H9 (cell line): ENCODE results near the gene DHDDS. TPM values are rescaled to one million over a fixed set of nuclear protein-coding genes. Genes with fewer than 3 reads are reported as not detected.
A peak's percentile ranks its signal among the peaks of the same experiment; 100 is the strongest.

Experiments used
- DNase-seq: peaks from one replicate; pipeline ENCODE4 v3.0.0-alpha.2; 2017
- H2AFZ ChIP-seq: one replicate; pipeline ENCODE4 v1.6.1; 2013; ENCODE audit warnings: mild to moderate bottlenecking, low read length, control low read depth, moderate library complexity
- H2AK5ac ChIP-seq: 2 replicates; pipeline ENCODE4 v1.6.1; 2013; ENCODE audit warnings: low read length, control low read depth, mixed read lengths; ENCODE audit not compliant: insufficient read length
- H2BK120ac ChIP-seq: one replicate; pipeline ENCODE4 v1.6.1; 2013; ENCODE audit warnings: low read depth, mild to moderate bottlenecking, low read length, control low read depth, inconsistent platforms; ENCODE audit not compliant: poor library complexity, severe bottlenecking
- H2BK12ac ChIP-seq: 2 replicates; pipeline ENCODE4 v1.6.1; 2013; ENCODE audit warnings: low read length, control low read depth, mixed read lengths, low read depth; ENCODE audit not compliant: insufficient read length
- H2BK15ac ChIP-seq: 2 replicates; pipeline ENCODE4 v1.6.1; 2013; ENCODE audit warnings: low read depth, low read length, control low read depth
- H2BK20ac ChIP-seq: one replicate; pipeline ENCODE4 v1.6.1; 2013; ENCODE audit warnings: low read depth, mild to moderate bottlenecking, low read length, control low read depth, inconsistent platforms; ENCODE audit not compliant: poor library complexity, severe bottlenecking
- H2BK5ac ChIP-seq: 2 replicates; pipeline ENCODE4 v1.6.1; 2013; ENCODE audit warnings: low read length, control low read depth, mixed read lengths; ENCODE audit not compliant: insufficient read length
- H3K14ac ChIP-seq: 2 replicates; pipeline ENCODE4 v1.6.1; 2013; ENCODE audit warnings: low read length, control low read depth; ENCODE audit not compliant: insufficient read depth
- H3K18ac ChIP-seq: 2 replicates; pipeline ENCODE4 v1.6.1; 2013; ENCODE audit warnings: low read depth, mild to moderate bottlenecking, mixed read lengths, low read length, control low read depth; ENCODE audit not compliant: insufficient read length
- H3K23ac ChIP-seq: 2 replicates; pipeline ENCODE4 v1.6.1; 2013; ENCODE audit warnings: low read length, control low read depth, mixed read lengths, low read depth; ENCODE audit not compliant: insufficient read length
- H3K23me2 ChIP-seq: 2 replicates; pipeline ENCODE4 v1.6.1; 2013; ENCODE audit warnings: low read depth, mild to moderate bottlenecking, mixed read lengths, low read length, control low read depth; ENCODE audit not compliant: insufficient read length, poor library complexity, severe bottlenecking
- H3K27ac ChIP-seq: 2 replicates; pipeline ENCODE4 v1.5.1; 2013; ENCODE audit warnings: low read length, control low read depth, mixed read lengths, low read depth; ENCODE audit not compliant: insufficient read length
- H3K27me3 ChIP-seq: 2 replicates; pipeline ENCODE4 v1.6.1; 2013; ENCODE audit warnings: low read length, control low read depth, inconsistent platforms; ENCODE audit not compliant: insufficient read depth
- H3K4ac ChIP-seq: 2 replicates; pipeline ENCODE4 v1.6.1; 2013; ENCODE audit warnings: low read depth, mild to moderate bottlenecking, control low read depth, inconsistent platforms, low read length, moderate library complexity
- H3K4me1 ChIP-seq: 2 replicates; pipeline ENCODE4 v1.6.1; 2013; ENCODE audit warnings: low read length, control low read depth, inconsistent platforms; ENCODE audit not compliant: insufficient read depth
- H3K4me2 ChIP-seq: 2 replicates; pipeline ENCODE4 v1.6.1; 2013; ENCODE audit warnings: low read length, control low read depth, mixed read lengths; ENCODE audit not compliant: insufficient read length, insufficient read depth
- H3K56ac ChIP-seq: 2 replicates; pipeline ENCODE4 v1.6.1; 2013; ENCODE audit warnings: low read depth, mild to moderate bottlenecking, mixed read lengths, low read length, control low read depth; ENCODE audit not compliant: insufficient read length
- H3K79me1 ChIP-seq: 2 replicates; pipeline ENCODE4 v1.6.1; 2013; ENCODE audit warnings: low read depth, mild to moderate bottlenecking, moderate library complexity, low read length, control low read depth, inconsistent platforms; ENCODE audit not compliant: insufficient read depth, poor library complexity, severe bottlenecking
- H3K79me2 ChIP-seq: 2 replicates; pipeline ENCODE4 v1.6.1; 2013; ENCODE audit warnings: low read length, control low read depth, inconsistent platforms; ENCODE audit not compliant: insufficient read depth
- H3K9ac ChIP-seq: 2 replicates; pipeline ENCODE4 v1.6.1; 2013; ENCODE audit warnings: low read length, control low read depth, mixed read lengths; ENCODE audit not compliant: insufficient read length; ENCODE audit errors: extremely low read depth
- H3K9me3 ChIP-seq: one replicate; pipeline ENCODE4 v1.6.1; 2013; ENCODE audit warnings: low read depth, low read length, inconsistent platforms; ENCODE audit not compliant: control insufficient read depth
- H3T11ph ChIP-seq: one replicate; pipeline ENCODE4 v1.6.1; 2013; ENCODE audit warnings: mild to moderate bottlenecking, low read length, control low read depth, inconsistent platforms
- H4K20me1 ChIP-seq: one replicate; pipeline ENCODE4 v1.6.1; 2013; ENCODE audit not compliant: control insufficient read depth, insufficient read length, insufficient read depth
- H4K5ac ChIP-seq: 2 replicates; pipeline ENCODE4 v1.6.1; 2013; ENCODE audit warnings: low read depth, mild to moderate bottlenecking, mixed read lengths, low read length, control low read depth; ENCODE audit not compliant: insufficient read length
- H4K8ac ChIP-seq: replicated peaks from 2 replicates; pipeline ENCODE4 v1.6.1; 2013; ENCODE audit warnings: low read length, control low read depth, mixed read lengths, low read depth; ENCODE audit not compliant: insufficient read length
- H4K91ac ChIP-seq: 2 replicates; pipeline ENCODE4 v1.6.1; 2013; ENCODE audit warnings: low read depth, mild to moderate bottlenecking, moderate library complexity, mixed read lengths, low read length, control low read depth; ENCODE audit not compliant: insufficient read length
- H3K27ac Mint-ChIP-seq, 3 experiments: 2 replicates in 2 of 3; 3 replicates in 1 of 3; pipeline ENCODE4 v1.8.0; 2020 to 2021; ENCODE audit warnings: mixed read lengths in 3 of 3, mild to moderate bottlenecking in 1 of 3, moderate library complexity in 1 of 3
- H3K27me3 Mint-ChIP-seq: 2 replicates; pipeline ENCODE4 v1.8.0; 2021; ENCODE audit warnings: low read depth, mild to moderate bottlenecking, moderate library complexity, mixed read lengths
- H3K36me3 Mint-ChIP-seq, 3 experiments: 2 replicates in 2 of 3; 3 replicates in 1 of 3; pipeline ENCODE4 v1.8.0; 2020 to 2021; ENCODE audit warnings: low read depth in 3 of 3, mixed read lengths in 3 of 3; ENCODE audit not compliant: insufficient read depth in 1 of 3
- H3K4me1 Mint-ChIP-seq, 2 experiments: 2 replicates each; pipeline ENCODE4 v1.8.0; 2020; ENCODE audit warnings: mixed read lengths in 2 of 2
- H3K4me3 Mint-ChIP-seq, 2 experiments: 2 replicates in 1 of 2; 3 replicates in 1 of 2; pipeline ENCODE4 v1.8.0; 2020 to 2021; ENCODE audit warnings: mild to moderate bottlenecking in 2 of 2, mixed read lengths in 2 of 2, moderate library complexity in 1 of 2
- H3K9me3 Mint-ChIP-seq, 2 experiments: 2 replicates in 1 of 2; 3 replicates in 1 of 2; pipeline ENCODE4 v1.8.0; 2020; ENCODE audit warnings: mild to moderate bottlenecking in 2 of 2, mixed read lengths in 2 of 2, moderate library complexity in 1 of 2
- CTCF ChIP-seq: fragments of 200-600 bp; sonication (generic); conservative IDR thresholded peaks from 3 replicates; pipeline ENCODE4 v1.8.0; 2021; ENCODE audit warnings: antibody characterized with exemption, mild to moderate bottlenecking
- WGBS: extraction: QIAGEN DNeasy Blood & Tissue Kit; methylation state at CpG from one replicate; pipeline ENCODE4 v1.1.7; 2013; ENCODE audit warnings: missing lambda C conversion rate, low lambda C conversion rate, mixed read lengths; ENCODE audit not compliant: insufficient read length; ENCODE audit errors: extremely low coverage; 5-methylcytosine and 5-hydroxymethylcytosine counted together
- total RNA-seq: library from RNA; stranded (reverse); gene quantifications from 2 replicates; pipeline ENCODE4 v1.2.1, GENCODE V29; 2021

DHDDS gene
- total RNA-seq, 1 experiment from 2014 or later: 61.2 TPM

DNA sequence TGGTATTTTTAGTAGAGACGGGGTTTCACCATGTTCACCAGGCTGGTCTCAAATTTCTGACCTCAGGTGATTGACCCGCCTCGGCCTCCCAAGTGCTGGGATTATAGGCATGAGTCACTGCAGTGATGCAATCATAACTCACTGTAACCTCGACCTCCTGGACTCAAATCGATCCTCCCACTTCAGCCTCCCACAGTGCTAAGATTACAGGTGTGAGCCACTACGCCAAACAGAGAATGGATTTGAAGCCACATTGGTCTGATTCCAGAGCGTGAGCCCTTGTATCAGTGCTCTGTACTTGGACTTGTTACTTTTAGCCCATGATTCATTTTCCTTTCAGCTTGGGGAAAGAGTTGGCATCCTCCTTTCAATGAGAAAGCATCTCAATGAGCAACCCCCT lies 44.7 kb upstream of the DHDDS start:
- Histone ChIP-seq H3K4me2 (no peak overlapping the region), H2BK12ac (no peak overlapping the region), H4K5ac (no peak overlapping the region), H2BK120ac (no peak overlapping the region), H3K9ac (no peak overlapping the region), H2AFZ (no peak overlapping the region), H2BK15ac (no peak overlapping the region), H4K91ac (no peak overlapping the region), H3K27me3 (no peaks in the 10 kb centered on the region), H3K79me2 (no peaks in the 10 kb centered on the region), H3K23ac (no peak overlapping the region), H3K4ac (no peak overlapping the region), H3K9me3 (no peaks in the 10 kb centered on the region), H3K18ac (no peak overlapping the region), H3K14ac (no peak overlapping the region), H3K4me1 (peaks cover 4% of the 10 kb centered on the region; the same call in 1 of the 2 replicates), H2BK5ac (no peak overlapping the region), H3K56ac (no peak overlapping the region), H2AK5ac (no peak overlapping the region), H3K23me2 (no peaks in the 10 kb centered on the region), H4K8ac (no peak overlapping the region), H4K20me1 (no peaks in the 10 kb centered on the region), H2BK20ac (peak overlapping the region; percentile 14), H3K27ac (no peak overlapping the region), H3T11ph (no peak overlapping the region), H3K79me1 (no peaks in the 10 kb centered on the region)
- no peak overlapping the region for H3K27ac Mint-ChIP-seq
- H3K4me3 Mint-ChIP-seq: no peak overlapping the region
- no peaks in the 10 kb centered on the region for H3K9me3 Mint-ChIP-seq
- no CpG with 5 or more reads among the region's 7 CpGs for WGBS
- peaks cover 2% of the 10 kb centered on the region; the same call in 1 of the 2 replicates for H3K27me3 Mint-ChIP-seq
- H3K4me1 Mint-ChIP-seq: peaks cover 17 to 27% of the 10 kb centered on the region in 2 experiments
- no peaks in the 10 kb centered on the region for H3K36me3 Mint-ChIP-seq
- TF ChIP-seq CTCF: no peak
- DNase-seq: no peak
